Glutamatergic neuron (in vitro differentiated cells): ENCODE data around the gene PTPRQ. TPM values are rescaled to one million over a fixed set of nuclear protein-coding genes. Genes with fewer than 3 reads are reported as not detected.

Source experiments
- DNase-seq: peaks from one replicate; pipeline ENCODE4 v3.0.0; 2022
- H3K27ac Mint-ChIP-seq: one replicate; pipeline ENCODE4 v1.8.0; 2020; ENCODE audit warnings: mild to moderate bottlenecking, mixed read lengths, inconsistent platforms; ENCODE audit not compliant: unreplicated experiment
- H3K27me3 Mint-ChIP-seq: one replicate; pipeline ENCODE4 v1.8.0; 2020; ENCODE audit warnings: mild to moderate bottlenecking, moderate library complexity, mixed read lengths, inconsistent platforms; ENCODE audit not compliant: unreplicated experiment
- H3K36me3 Mint-ChIP-seq: one replicate; pipeline ENCODE4 v1.8.0; 2020; ENCODE audit warnings: mild to moderate bottlenecking, mixed read lengths, inconsistent platforms; ENCODE audit not compliant: unreplicated experiment
- H3K4me1 Mint-ChIP-seq: one replicate; pipeline ENCODE4 v1.8.0; 2020; ENCODE audit warnings: mild to moderate bottlenecking, low read depth, mixed read lengths, inconsistent platforms; ENCODE audit not compliant: unreplicated experiment
- H3K4me3 Mint-ChIP-seq: one replicate; pipeline ENCODE4 v1.8.0; 2020; ENCODE audit warnings: mild to moderate bottlenecking, mixed read lengths, inconsistent platforms; ENCODE audit not compliant: unreplicated experiment
- H3K9me3 Mint-ChIP-seq: one replicate; pipeline ENCODE4 v1.8.0; 2020; ENCODE audit warnings: mild to moderate bottlenecking, moderate library complexity, mixed read lengths, inconsistent platforms; ENCODE audit not compliant: unreplicated experiment
- total RNA-seq: library from RNA; stranded (reverse); fragmentation: NEBNext Ultra II Directional; extraction: Animal tissue kit (Norgen Biotek cat#: 25700); gene quantifications from one replicate; pipeline ENCODE4 v1.2.1, GENCODE V29; 2021; ENCODE audit not compliant: unreplicated experiment
- TF ChIP-seq, protein P1 (sequence below): fragments of 200-600 bp; sonication (generic); IDR thresholded peaks from one replicate; pipeline ENCODE4 v1.5.0; 2021; ENCODE audit not compliant: partially characterized antibody, unreplicated experiment

Gene PTPRQ
- total RNA-seq, 1 donor from 2014 or later: not detected

DNA sequence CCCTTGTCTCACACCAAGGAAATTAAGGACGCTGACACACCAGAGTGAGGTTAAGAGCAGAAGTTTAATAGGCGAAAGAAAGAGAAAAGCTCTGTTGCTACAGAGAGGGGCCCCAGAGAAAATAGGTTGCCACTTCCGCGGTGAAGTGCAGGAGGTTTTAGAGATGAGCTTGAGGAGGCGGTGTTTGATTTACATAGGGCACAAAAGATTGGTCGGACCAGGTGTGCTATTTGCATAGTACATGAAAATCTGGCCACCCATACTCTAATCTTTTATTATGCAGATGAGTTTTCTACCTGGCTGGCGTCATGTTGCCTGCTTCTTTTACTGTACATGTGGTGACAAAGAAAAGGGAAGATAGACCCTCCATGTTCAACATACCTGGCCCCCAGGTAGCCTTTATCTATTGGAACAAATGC lies 240.1 kb downstream of the PTPRQ start:
- H3K36me3 Mint-ChIP-seq: no peaks in the 10 kb centered on the region
- H3K9me3 Mint-ChIP-seq: no peaks in the 10 kb centered on the region
- no peaks in the 10 kb centered on the region for H3K4me1 Mint-ChIP-seq
- H3K27ac Mint-ChIP-seq: no peak overlapping the region
- no peak overlapping the region for H3K4me3 Mint-ChIP-seq
- TF ChIP-seq, protein P1, sequence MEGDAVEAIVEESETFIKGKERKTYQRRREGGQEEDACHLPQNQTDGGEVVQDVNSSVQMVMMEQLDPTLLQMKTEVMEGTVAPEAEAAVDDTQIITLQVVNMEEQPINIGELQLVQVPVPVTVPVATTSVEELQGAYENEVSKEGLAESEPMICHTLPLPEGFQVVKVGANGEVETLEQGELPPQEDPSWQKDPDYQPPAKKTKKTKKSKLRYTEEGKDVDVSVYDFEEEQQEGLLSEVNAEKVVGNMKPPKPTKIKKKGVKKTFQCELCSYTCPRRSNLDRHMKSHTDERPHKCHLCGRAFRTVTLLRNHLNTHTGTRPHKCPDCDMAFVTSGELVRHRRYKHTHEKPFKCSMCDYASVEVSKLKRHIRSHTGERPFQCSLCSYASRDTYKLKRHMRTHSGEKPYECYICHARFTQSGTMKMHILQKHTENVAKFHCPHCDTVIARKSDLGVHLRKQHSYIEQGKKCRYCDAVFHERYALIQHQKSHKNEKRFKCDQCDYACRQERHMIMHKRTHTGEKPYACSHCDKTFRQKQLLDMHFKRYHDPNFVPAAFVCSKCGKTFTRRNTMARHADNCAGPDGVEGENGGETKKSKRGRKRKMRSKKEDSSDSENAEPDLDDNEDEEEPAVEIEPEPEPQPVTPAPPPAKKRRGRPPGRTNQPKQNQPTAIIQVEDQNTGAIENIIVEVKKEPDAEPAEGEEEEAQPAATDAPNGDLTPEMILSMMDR: no peak
- no peak for DNase-seq
- no peaks in the 10 kb centered on the region for H3K27me3 Mint-ChIP-seq

DNA sequence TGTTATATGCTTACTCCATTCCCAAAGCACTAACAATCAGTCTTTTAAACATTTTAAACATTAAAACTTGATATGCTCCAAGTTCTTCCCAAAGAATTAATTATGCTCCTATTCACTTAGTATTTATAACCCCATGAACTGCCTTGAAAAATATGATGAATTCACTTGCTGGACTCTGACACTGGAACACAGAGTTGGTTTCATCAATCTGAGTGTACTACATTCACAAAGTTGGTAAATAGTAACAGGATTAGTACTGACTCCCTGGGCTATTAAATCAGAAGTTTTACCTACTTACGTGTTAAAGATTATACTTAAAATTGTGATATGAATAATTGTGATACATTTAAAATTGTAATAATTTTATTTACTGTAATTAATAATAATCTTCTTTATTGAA lies 246.1 kb downstream of the PTPRQ start:
- Mint-ChIP-seq H3K4me3 (no peak overlapping the region), H3K36me3 (no peaks in the 10 kb centered on the region), H3K4me1 (no peaks in the 10 kb centered on the region), H3K9me3 (no peaks in the 10 kb centered on the region), H3K27ac (no peak overlapping the region), H3K27me3 (no peaks in the 10 kb centered on the region)
- no peak for DNase-seq
- TF ChIP-seq, protein P1: no peak

DNA sequence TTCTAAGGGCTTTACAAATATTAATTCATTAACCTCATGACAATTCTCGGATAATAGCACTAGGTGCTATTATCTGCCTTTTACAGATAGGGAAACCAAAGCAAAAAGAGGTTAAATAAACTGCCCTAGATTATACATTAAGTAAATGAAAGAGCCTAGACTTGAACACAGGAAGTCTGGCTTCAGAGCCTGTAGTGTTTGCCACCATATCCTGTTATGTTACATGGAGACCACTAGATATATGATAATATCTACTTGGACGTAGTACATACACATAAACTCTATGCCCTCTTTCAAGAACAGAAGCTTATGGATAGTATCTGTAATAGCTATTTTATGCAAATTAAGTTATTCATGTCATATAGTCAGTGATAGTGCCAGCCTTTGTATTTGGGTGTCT lies 246.5 kb downstream of the PTPRQ start:
- TF ChIP-seq, protein P1: no peak
- Mint-ChIP-seq H3K27me3 (no peaks in the 10 kb centered on the region), H3K4me3 (no peak overlapping the region), H3K9me3 (no peaks in the 10 kb centered on the region), H3K27ac (no peak overlapping the region), H3K4me1 (no peaks in the 10 kb centered on the region), H3K36me3 (no peaks in the 10 kb centered on the region)
- no peak for DNase-seq

DNA sequence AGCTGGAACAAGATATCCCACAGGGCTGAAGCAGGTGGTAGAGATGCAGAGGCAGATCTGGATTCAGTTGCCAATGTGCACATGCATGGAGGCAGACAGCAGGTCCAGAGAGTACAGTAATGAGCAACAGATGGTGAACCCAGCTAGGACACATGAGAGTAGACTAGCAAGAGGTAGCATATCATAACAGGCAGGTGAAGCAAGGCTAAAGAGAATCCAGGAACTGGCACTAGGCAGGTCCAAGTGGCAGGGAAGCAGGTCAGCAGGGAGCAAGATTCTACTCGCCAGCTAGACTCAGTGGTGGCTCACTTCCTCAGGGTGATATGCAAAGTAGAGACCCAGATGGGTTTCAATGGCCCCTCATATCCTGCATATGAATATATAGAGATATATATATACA lies 248.1 kb downstream of the PTPRQ start:
- Mint-ChIP-seq H3K27me3 (no peaks in the 10 kb centered on the region), H3K36me3 (no peaks in the 10 kb centered on the region), H3K27ac (no peak overlapping the region), H3K9me3 (no peaks in the 10 kb centered on the region), H3K4me1 (no peaks in the 10 kb centered on the region), H3K4me3 (no peak overlapping the region)
- no peak for DNase-seq
- TF ChIP-seq, protein P1: no peak

DNA sequence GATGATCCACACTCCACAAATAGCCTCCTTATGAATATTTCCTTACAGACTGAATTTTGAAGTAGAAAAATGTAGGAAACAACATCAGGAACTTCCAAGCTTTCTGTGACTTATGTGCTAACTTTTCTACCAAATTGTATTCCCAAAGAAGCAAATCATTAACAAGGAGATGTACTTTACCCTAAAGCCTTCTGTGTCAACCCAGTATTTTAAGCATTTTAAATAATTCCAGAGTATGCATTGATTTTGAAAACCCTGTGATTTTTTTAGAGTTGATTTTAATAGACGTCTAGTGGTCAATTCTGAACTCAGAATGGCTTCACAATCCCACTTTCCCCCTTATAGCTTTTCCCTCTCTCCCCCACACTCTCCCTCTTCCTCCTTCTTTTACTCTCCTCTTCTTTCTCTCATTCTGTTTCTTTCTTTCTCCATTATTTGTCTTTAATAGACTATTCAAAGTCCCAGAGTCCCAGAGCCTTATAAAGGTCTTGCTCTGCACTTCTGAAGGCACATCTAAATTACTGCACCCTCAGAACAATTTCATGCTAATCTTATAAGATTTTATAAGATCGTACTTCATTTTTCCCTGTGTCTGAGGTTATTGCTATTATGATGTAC lies 253.3 kb downstream of the PTPRQ start:
- no peak overlapping the region for H3K27ac Mint-ChIP-seq
- H3K36me3 Mint-ChIP-seq: no peaks in the 10 kb centered on the region
- no peaks in the 10 kb centered on the region for H3K27me3 Mint-ChIP-seq
- DNase-seq: no peak
- H3K4me1 Mint-ChIP-seq: no peaks in the 10 kb centered on the region
- no peak overlapping the region for H3K4me3 Mint-ChIP-seq
- no peaks in the 10 kb centered on the region for H3K9me3 Mint-ChIP-seq
- TF ChIP-seq, protein P1: no peak
